Right forelimb (tissue), 1 donor: ENCODE results near the gene NTRK2.
"Not testable (repeated sequence)": the region's sequence is repeated elsewhere in the genome, so short reads cannot be mapped to it uniquely, and the experiment has no call there.

Experiments
- DNase-seq: peaks from one replicate; pipeline ENCODE4 v3.0.0-alpha.2; 2018

The NTRK2 gene

DNA sequence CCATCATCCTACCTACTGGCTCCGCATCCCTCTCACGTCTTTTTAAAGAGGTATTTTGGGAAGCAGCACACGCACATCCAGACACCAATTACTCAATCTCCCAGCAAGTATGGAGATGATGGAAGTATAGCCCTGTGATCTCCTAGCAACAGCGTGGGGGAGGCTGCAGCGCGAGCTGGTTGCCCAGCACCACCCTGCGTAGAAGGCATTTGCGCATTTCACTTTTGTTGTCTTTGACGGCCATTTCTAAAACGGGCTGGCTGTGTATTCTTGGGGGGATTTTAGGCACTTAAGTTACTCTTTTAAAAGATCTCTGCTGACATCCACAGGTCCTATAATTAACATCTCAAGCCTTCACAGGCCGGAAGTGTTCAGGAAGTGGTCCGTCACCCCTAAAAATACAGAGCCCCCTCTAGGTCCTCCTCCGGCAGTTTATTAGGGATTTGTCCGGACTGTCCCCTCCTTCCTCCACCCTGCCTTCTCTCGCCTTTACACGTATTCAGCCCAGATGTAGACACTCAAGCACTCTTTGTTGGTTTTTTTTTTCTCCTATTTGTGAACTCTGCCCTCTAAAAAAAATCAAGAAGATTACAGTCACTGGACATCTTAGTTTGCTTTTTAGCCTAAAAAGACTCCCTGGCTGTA, 371.4 kb downstream of the NTRK2 start:
- DNase-seq: no peak

DNA sequence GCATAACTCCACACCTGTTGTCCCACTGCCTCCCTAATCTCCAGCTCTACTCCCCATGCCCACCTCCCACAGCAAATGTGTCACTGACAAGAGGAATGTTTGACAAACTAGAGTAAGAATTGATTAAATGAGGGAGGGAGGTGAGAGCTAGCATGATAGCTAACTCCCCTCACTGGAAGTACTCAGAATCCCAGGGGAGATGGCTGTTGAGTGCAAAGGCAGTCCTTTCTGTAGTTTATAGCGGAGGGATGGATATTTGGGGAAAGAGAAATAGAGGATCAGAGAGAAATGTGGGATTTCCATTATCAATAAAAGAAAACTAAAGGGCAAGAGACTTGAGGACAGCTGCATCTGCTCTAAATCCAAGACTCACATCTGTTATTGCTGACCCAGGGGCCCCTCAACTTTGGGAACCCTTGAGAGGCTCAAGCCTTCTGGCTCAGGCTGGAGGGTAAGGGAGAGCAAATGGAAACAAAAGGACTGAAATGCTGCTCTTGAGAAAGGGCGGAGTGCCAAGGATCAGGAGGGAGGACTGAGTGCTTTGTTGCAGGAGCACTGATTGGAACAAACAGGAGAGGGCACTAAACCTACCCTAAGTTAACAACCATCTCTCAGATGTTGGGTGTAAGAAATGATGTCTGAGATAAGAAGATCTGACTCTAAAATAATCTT, 372.1 kb downstream of the NTRK2 start:
- DNase-seq: no peak

DNA sequence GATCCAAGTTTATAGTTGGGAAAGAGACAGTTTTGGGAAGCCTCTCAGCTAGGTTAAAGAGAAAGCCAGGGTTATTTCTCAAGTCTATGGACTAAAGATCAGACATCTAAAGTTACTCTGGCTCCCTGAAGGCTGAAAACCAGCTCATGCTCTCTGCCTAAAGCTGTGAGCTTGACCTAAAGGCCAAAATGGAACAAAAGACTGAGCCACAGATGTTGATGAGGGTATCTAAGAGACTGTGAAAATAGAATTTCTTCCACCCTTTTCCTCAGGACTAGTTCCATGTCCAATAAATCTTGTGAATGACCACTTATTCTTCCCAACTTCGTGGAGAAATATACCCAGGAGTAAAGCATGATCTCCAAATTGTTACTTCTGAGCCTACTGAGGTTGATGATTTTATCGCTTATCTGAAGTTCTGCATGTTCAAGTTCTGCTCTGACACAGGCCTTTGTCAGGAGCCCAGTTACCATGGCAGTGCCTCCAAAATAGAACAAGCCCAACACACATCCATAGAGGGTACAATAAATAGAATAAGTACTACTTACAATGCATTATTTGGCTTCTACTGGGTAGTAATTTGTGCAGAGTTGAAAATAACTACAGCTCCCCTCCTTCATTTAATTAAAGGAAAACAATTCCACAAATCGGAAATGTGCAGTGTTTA, 373.6 kb downstream of the NTRK2 start:
- no peak for DNase-seq

DNA sequence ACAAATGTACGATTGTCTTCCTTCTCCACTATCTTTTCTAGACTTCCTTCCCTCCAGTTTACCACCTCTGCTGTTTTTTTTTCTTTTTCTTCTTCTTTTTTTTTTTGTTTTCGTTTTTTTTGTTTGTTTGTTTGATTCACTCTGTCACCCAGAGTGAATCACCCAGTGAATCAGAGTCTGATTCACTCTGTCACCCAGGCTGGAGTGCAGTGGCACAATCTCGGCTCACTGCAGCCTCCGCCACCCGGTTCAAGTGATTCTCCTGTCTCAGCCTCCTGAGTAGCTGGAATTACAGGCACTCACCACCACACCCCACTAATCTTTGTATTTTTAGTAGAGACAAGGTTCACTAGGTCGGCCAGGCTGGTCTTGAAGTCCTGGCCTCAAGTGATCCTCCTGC, 375.7 kb downstream of the NTRK2 start:
- no peak for DNase-seq

DNA sequence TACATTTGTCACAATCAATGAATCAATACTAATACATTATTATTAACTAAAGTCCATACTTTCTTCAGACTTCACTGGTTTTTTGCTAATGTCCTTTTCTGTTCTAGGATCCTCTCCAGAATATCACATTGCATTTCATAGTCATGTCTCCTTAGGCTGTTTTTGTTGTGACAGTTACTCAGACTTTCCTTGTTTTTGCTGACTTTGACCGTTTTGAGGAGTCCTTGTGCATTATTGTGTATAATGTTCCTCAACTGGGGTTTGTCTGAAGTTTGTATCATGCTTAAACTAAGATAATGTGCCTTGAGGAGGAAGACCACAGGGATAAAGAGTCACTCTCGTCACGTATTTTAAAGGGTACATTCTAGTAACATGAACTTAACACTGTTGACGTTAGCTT, 376.9 kb downstream of the NTRK2 start:
- no peak for DNase-seq

DNA sequence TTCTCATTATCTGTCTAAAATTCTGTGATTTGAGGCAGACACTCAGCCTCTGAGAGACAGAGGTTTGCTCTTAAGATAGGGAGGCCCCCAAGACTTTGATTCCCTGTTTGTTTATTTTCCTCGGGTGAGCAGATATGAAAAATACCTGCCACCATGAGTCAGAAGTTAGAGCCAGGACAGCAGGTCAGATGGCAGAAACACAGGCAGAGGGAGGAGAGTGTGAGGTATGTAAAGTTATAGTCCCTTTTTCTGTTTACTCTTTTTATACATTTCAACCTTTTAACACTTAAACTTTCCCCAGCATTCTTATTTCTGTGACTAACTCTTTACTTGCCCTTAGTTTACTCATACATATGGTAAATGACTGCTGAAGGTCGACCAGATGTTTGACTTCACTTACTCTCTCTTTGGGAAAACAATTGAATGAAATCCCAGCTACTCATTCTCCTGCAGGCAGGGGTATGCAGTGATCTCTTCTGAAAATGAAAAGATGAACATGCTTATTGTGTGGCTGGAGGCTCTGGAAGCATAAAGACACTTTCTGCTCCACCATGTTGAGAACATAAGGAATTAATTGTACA, 383.8 kb downstream of the NTRK2 start:
- DNase-seq: no peak

DNA sequence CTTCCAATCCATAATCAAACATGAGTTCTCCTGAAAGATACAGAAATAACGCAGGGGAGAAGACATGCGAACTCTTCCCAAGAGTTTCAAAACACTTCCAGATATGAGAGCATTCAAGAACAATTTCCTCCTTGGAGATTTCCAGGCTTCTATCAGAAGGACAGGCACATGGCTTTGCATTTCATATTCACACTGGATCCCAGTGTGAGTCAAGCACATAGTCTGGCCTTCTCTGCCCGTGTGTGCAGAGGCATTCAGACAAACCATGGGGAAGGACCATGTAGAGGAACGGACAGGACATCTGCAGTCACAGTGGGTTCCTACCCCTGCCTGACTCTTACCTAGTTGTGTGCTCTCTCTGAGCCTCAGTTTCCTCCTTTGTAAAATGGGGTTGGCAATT, 384.5 kb downstream of the NTRK2 start:
- DNase-seq: no peak

DNA sequence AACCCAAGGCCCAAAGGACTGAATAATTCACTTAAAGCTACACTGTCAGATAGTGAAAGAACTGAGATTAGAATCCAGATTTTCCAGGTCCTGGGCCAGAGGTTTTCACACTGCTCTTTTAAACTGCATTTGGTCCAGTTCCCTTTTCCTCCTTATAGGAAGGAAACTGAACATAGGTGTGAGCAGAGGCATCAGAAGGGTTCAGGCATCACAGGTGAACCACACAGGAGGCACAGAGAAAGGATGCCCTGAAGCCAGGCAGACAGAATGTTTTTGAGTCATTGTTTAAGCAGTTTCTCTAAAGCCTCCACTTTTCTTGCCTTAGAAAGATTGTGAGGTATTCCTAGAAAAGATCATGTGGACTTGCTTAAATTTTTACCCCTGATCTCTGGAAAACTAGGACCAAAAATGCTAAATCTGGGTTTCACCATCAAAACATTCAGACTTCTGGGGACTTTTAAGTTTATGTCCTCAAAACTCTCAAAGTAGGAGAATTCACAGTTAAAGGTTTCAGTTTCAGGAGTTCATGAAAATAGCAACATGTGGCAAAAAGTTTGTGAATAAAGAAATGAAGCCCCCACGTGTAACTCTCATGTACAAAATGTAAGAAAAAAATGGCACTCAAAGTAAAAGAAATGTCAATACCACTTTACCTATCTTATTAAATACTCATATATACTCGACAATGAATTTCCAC, 386.1 kb downstream of the NTRK2 start:
- no peak for DNase-seq

DNA sequence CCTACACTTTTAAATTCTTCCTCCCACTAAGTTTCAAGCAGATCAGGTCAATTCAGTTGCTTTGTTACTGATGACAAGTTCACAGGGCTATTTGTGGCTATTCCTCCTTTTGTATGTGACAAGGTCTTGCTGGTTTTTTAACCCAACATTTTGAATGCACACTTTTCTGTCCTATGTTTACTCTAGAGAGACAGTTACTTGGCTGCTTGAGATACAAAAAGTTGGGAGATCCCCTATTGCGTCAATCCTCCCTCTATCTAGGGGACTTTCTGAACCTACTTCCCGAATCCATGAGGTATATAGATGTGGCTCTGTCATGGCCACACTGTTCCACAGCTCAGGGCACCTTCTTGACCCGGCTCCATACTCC, 386.7 kb downstream of the NTRK2 start:
- DNase-seq: no peak

DNA sequence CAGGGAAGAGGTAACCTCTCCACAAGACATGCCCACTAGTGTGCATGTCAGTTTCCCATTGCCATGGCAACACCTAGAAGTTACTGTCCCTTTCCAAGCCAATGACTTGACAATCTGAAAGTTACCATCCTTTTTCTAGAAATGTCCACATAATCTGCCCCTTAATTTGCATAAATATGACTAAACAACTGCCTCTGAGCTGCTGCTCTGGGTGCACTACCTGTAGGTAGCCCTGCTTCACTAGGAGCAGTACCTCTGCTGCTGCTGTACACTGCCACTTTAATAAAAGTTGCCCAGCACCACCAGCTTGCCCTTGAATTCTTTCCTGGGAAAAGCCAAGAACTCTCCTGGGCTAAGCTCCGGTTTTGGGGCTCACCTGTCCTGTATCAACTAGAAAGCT, 392.4 kb downstream of the NTRK2 start:
- no peak for DNase-seq

DNA sequence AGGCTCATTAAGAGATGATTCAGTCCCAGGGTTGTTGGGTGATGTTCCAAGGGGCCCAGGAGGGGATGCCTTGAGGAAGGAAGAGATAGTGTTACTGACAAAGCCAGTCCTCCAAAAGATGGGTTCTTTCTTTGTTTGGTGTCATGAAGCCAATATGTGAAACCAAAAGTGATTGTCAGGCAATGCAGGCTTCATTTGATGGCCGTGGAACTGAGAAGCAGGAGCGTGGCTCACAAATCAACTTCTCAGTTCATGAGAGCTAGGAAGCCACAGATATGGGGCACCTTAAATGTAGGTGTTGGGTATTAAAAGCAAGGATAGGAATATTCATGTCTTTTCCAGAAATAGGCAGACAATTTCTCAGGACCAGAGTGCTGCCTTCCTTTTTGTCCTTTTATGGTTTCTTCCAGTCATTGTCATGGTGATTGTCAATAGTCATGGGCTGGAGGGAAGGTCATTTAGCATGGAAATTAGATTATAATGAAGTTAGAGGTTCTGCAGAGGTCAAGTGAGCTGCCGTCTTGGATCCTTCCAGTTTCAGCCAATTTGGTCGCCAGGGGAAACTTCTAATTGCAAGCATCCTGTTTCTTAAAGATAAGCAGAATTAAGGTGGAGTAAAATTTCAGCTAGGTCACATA, 393.0 kb downstream of the NTRK2 start:
- DNase-seq: no peak

DNA sequence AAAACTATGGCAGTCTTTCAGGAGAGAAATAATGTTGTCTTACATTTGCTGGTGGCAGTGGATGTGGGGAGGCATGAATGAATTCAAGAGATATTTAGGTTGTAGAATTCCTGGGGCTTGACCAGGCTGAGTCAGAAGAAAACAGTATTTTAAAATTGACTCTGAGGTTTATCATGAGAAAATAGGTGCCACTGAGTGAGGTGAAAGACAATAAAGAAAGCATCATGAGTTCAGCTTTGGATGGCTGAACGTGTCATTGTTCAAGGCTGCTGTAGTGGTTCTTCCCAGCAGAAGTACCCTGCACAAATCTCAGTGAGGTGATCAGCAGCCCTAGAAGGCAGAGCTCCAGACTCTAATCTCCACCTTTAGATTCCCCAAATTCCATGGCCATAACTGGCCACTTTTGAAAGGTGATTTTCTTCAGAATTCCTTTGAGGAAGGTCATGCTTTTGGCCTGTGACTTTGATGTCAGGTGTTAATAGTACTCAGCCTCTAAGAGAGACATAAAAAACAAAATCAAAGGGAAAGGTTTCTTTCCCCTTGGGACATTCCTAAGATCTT, 395.4 kb downstream of the NTRK2 start:
- no peak for DNase-seq

DNA sequence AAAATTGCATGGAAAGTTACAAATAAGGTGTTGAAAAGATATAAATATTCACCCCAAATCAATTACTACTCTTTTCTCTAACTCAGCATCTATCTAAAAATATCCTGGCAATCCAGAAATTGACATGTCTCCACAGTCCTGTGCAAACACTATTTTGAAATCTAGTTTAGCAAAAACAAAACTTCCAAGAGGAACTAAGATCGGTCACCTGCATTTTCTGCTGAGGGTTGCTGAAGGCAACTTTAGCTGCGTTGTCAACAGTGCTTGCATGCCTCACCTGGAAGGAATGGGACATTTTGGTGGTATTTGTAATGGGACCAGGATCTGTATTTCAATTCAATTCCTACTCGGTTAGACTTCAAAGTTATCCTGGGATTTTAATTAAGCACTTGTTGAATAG, 398.3 kb downstream of the NTRK2 start:
- DNase-seq: no peak

DNA sequence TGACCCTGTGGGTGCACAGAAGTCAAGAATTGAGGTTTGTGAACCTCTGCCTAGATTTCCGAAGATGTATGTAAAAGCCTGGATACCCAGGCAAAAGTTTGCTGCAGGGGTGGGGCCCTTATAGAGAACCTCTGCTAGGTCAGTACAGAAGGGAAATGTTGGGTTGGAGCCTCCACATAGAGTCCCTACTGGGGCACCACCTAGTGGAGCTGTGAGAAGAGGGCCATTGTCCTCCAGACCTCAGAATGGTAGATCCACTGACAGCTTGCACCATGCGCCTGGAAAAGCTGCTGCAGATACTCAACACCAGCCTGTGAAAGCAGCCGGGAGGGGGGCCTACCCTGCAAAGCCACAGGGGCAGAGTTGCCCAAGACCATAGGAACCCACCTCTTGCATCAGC, 399.9 kb downstream of the NTRK2 start:
- not testable (repeated sequence) for DNase-seq
